Measurements from ENCODE around the gene KCNQ2. TPM values are rescaled to one million over a fixed set of nuclear protein-coding genes. Genes with fewer than 3 reads are reported as not detected.

KCNQ2 gene
- total RNA-seq, 1 experiment from 2014 or later, result 86.5 TPM

DNA sequence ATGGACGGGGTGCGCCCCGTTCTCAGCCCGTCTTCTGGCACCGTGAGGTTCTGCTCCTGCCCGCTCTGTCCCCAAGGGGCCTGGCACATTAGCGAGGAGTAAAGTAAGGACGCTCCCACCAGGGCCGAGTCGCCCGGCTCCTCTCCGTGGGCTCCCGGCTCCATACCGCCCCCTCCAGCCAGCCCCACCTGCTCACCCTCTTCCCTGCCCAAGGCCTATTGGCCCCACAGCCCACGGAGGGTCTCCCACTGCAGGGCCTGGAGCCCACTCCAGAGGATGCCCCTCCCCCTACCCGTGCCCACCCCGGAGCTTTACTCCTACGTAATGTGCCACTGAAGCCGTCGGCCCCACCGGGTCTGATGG lies 63.8 kb downstream of the KCNQ2 start (continued):
- TF ChIP-seq CBX3 (IDR thresholded peaks at IDR 0.05; ENCODE audit: low read depth) (no peak), ATF3 (IDR thresholded peaks at IDR 0.05) (no peak), ZNF274 (IDR thresholded peaks at IDR 0.05; ENCODE audit: low read depth, low read length) (no peak), EZH2phosphoT487 (IDR thresholded peaks at IDR 0.05; ENCODE audit: borderline replicate concordance) (no peak)

DNA sequence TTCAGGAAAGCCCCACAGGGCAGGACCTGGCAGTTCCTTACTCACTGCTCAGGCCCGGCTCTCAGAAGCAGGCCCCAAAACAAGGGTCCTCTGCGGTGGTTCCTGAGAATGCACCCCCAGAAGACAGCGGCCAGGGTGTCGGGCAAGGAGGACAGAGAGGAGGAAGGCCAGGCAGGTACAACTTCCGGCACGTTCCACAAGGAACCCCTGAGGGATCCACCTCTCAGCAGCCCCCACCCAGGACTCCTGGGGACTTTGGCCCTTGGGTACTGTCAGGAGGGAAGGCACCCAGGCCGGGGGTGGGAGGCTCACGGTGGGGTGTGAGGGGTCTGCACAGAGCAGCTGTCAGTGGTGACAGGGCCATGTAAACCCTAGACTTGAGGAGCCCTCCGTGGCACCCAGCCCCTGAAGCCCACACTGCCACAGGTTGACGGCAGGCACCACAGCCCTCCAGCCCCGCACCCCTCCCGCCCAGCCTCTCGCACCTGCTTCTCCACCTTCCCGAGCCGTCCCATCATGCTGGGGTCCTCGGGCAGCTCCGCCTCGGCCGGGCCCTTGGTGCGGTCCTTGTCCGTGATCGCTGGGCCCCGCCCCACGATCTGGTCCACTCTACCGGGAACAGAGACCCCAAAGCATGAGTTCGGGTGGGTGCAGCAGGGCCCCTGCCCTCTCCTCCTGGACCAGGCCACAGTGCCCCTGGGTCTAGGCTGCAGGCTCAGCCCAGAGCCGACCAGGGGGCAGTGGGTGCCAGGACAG lies 64.3 kb downstream of the KCNQ2 start:
- Histone ChIP-seq H3K9me3 (ENCODE audit: control insufficient read depth in 1 of 2, insufficient read depth in 1 of 2, low read depth in 1 of 2, low read length in 2 of 2) (no peaks in the 10 kb centered on the region), H3K27ac (ENCODE audit: low read depth, low read length) (no peak overlapping the region; the same call in 1 of the 2 replicates), H3K9ac (ENCODE audit: low read length) (no peak overlapping the region), H3K79me2 (ENCODE audit: insufficient read depth, low read length) (no peaks in the 10 kb centered on the region), H3K4me1 (ENCODE audit: control insufficient read depth in 1 of 2, insufficient read depth in 2 of 2, low read length in 2 of 2) (peaks cover 0 to 12% of the 10 kb centered on the region in 2 experiments; a peak in 1 of 4 replicates), H3K4me2 (ENCODE audit: low read length) (no peak overlapping the region), H3K4me3 (replicated peaks in 1 of 2; ENCODE audit: low read depth in 1 of 2, low read length in 2 of 2) (no peak overlapping the region), H4K20me1 (ENCODE audit: insufficient read depth) (no peaks in the 10 kb centered on the region), H2AFZ (ENCODE audit: low read depth, low read length, poor library complexity, severe bottlenecking) (no peak overlapping the region), H3K27me3 (ENCODE audit: insufficient read depth, low read length) (no peaks in the 10 kb centered on the region), H3K9me2 (ENCODE audit: insufficient read depth) (no peaks in the 10 kb centered on the region), H3K36me3 (ENCODE audit: control insufficient read depth in 1 of 2, insufficient read depth in 2 of 2, low read length in 2 of 2) (no peaks in the 10 kb centered on the region)
- RAD21 ChIA-PET (ENCODE audit: low non-redundant PET in 1 of 2, low total read pairs in 2 of 2, uncharacterized antibody in 2 of 2, unreplicated experiment in 2 of 2), result no interaction called here
- CTCF ChIA-PET, result no interaction called here
- POLR2A ChIA-PET, result no interaction called here
- intact Hi-C loops (cut with micrococcal nuclease), result no loop called here
- TF ChIP-seq POLR2A (IDR thresholded peaks at IDR 0.05; ENCODE audit: borderline replicate concordance, extremely low read depth, insufficient read depth, insufficient read length) (no peak), EGR1 (IDR thresholded peaks at IDR 0.05; ENCODE audit: low read depth) (no peak), JUND (IDR thresholded peaks at IDR 0.05) (no peak), CEBPB (IDR thresholded peaks at IDR 0.05; ENCODE audit: low read depth) (no peak)
- BruUV-seq (replicated peaks), result no TSS peak
- ATAC-seq, result no peak
- DNase-seq (ENCODE audit: low read depth, low spot score), result no peak

- ChIA-PET CTCF (no interaction called here), POLR2A (no interaction called here), RAD21 (ENCODE audit: low non-redundant PET in 1 of 2, low total read pairs in 2 of 2, uncharacterized antibody in 2 of 2, unreplicated experiment in 2 of 2) (no interaction called here)
- H3K27ac ChIP-seq (ENCODE audit: low read depth, low read length), result no peak overlapping the region
- DNase-seq (ENCODE audit: low read depth, low spot score) (no peak), ATAC-seq (no peak)
- no peaks in the 10 kb centered on the region for H3K9me3 ChIP-seq (ENCODE audit: control insufficient read depth in 1 of 2, insufficient read depth in 1 of 2, low read depth in 1 of 2, low read length in 2 of 2)
- H3K4me3 ChIP-seq (replicated peaks in 1 of 2; ENCODE audit: low read depth in 1 of 2, low read length in 2 of 2), result no peak overlapping the region
- intact Hi-C loops (cut with micrococcal nuclease), result no loop called here
- BruUV-seq (replicated peaks), result no TSS peak
- H3K4me1 ChIP-seq (ENCODE audit: control insufficient read depth in 1 of 2, insufficient read depth in 2 of 2, low read length in 2 of 2), result peaks cover 0 to 12% of the 10 kb centered on the region in 2 experiments; a peak in 1 of 4 replicates
- no peaks in the 10 kb centered on the region for H3K36me3 ChIP-seq (ENCODE audit: control insufficient read depth in 1 of 2, insufficient read depth in 2 of 2, low read length in 2 of 2)
- no peaks in the 10 kb centered on the region for H4K20me1 ChIP-seq (ENCODE audit: insufficient read depth)
- H3K27me3 ChIP-seq (ENCODE audit: insufficient read depth, low read length), result no peaks in the 10 kb centered on the region
- H3K9me2 ChIP-seq (ENCODE audit: insufficient read depth), result no peaks in the 10 kb centered on the region
- H3K9ac ChIP-seq (ENCODE audit: low read length), result no peak overlapping the region
- H3K4me2 ChIP-seq (ENCODE audit: low read length), result no peak overlapping the region
- H3K79me2 ChIP-seq (ENCODE audit: insufficient read depth, low read length), result no peaks in the 10 kb centered on the region
- H2AFZ ChIP-seq (ENCODE audit: low read depth, low read length, poor library complexity, severe bottlenecking), result no peak overlapping the region
- no peak for TF ChIP-seq ZBTB33 (IDR thresholded peaks at IDR 0.05; ENCODE audit: extremely low read depth, insufficient replicate concordance, low read length)
- TF ChIP-seq EZH2phosphoT487 (IDR thresholded peaks at IDR 0.05; ENCODE audit: borderline replicate concordance), result no peak
- TF ChIP-seq SIN3A (IDR thresholded peaks at IDR 0.05; ENCODE audit: low read depth), result no peak
- no peak for TF ChIP-seq EZH2 (IDR thresholded peaks at IDR 0.05)
- no peak for TF ChIP-seq SP1 (IDR thresholded peaks at IDR 0.05; ENCODE audit: low read depth)
- no peak for TF ChIP-seq ZFX (IDR thresholded peaks at IDR 0.05)
- TF ChIP-seq YY1 (IDR thresholded peaks at IDR 0.05; ENCODE audit: extremely low read depth, insufficient replicate concordance, low read depth, low read length), result no peak
- no peak for TF ChIP-seq CTCF (IDR thresholded peaks at IDR 0.05 in 2 of 3, conservative IDR thresholded peaks at IDR 0.05 in 1 of 3; ENCODE audit: borderline replicate concordance in 1 of 3, insufficient read depth in 1 of 3, low read depth in 2 of 3, low read length in 2 of 3)
These were observed 65.7 kb downstream of the KCNQ2 start for GRCh38 chr20:63406617-63407245.

Measured in HCT116 (cell line).